MCF 10A (cell line): ENCODE measurements around the gene LVRN. TPM values are rescaled to one million over a fixed set of nuclear protein-coding genes. Genes with fewer than 3 reads are reported as not detected.

ENCODE experiments used
- BruUV-seq: library from RNA; stranded (reverse); fragments of 400-500 nt; replicated peaks from 2 replicates; lab custom pipeline; 2021; lab: Mats Ljungman, UMichigan
- CTCF ChIA-PET: fragments of 300-600 bp; sonication (Branson Sonifier 250); formaldehyde crosslinking; extraction: SDS; loops from one replicate; lab custom pipeline; 2021; ENCODE audit warnings: antibody characterized with exemption, inconsistent platforms; lab: Yijun Ruan, JAX
- POLR2A ChIA-PET: fragments of 300-600, 350-650 bp; sonication (Branson Sonifier 250); formaldehyde crosslinking; extraction: SDS; loops from one replicate; lab custom pipeline; 2020; ENCODE audit warnings: antibody characterized with exemption, inconsistent platforms; lab: Yijun Ruan, JAX
- DNase-seq: peaks from one replicate; pipeline ENCODE4 v3.0.0-alpha.2; 2018; ENCODE audit not compliant: unreplicated experiment
- H3K27ac Mint-ChIP-seq: one replicate; pipeline ENCODE4 v1.8.0; 2022; ENCODE audit warnings: mild to moderate bottlenecking, low read depth, mixed read lengths; ENCODE audit not compliant: unreplicated experiment
- H3K27me3 Mint-ChIP-seq: one replicate; pipeline ENCODE4 v1.8.0; 2022; ENCODE audit warnings: mixed read lengths; ENCODE audit not compliant: insufficient read depth, unreplicated experiment
- H3K36me3 Mint-ChIP-seq: one replicate; pipeline ENCODE4 v1.8.0; 2022; ENCODE audit warnings: mild to moderate bottlenecking, moderate library complexity, mixed read lengths; ENCODE audit not compliant: insufficient read depth, unreplicated experiment
- H3K4me1 Mint-ChIP-seq: one replicate; pipeline ENCODE4 v1.8.0; 2022; ENCODE audit warnings: mixed read lengths; ENCODE audit not compliant: insufficient read depth, unreplicated experiment
- H3K4me3 Mint-ChIP-seq: one replicate; pipeline ENCODE4 v1.8.0; 2022; ENCODE audit warnings: mild to moderate bottlenecking, moderate library complexity, mixed read lengths; ENCODE audit not compliant: unreplicated experiment
- H3K9me3 Mint-ChIP-seq: one replicate; pipeline ENCODE4 v1.8.0; 2022; ENCODE audit warnings: mixed read lengths; ENCODE audit not compliant: unreplicated experiment
- CTCF ChIP-seq: fragments of 200-600 bp; IDR thresholded peaks from one replicate; pipeline ENCODE4 v1.8.0; 2022; ENCODE audit warnings: antibody characterized with exemption, mild to moderate bottlenecking; ENCODE audit not compliant: unreplicated experiment
- intact Hi-C: fragments of 100-400 bp; cut with micrococcal nuclease; formaldehyde crosslinking; loops from 2 replicates; pipeline ENCODE4 v1.14.1; 2022
- total RNA-seq: library from RNA; stranded (reverse); gene quantifications from 2 replicates; pipeline ENCODE4 v1.2.3, GENCODE V29; 2022

Gene LVRN
- total RNA-seq, 1 experiment from 2014 or later: 0.77 TPM

GRCh38 chr5:115962565-115963402 is 509 bp downstream of the LVRN start:
- DNase-seq: no peak
- H3K36me3 Mint-ChIP-seq: no peaks in the 10 kb centered on the region
- ChIA-PET CTCF (no interaction called here), POLR2A (no interaction called here)
- intact Hi-C loops: no loop called here
- no peak overlapping the region for H3K4me3 Mint-ChIP-seq
- no peaks in the 10 kb centered on the region for H3K9me3 Mint-ChIP-seq
- H3K4me1 Mint-ChIP-seq: no peaks in the 10 kb centered on the region
- no peaks in the 10 kb centered on the region for H3K27me3 Mint-ChIP-seq
- H3K27ac Mint-ChIP-seq: no peak overlapping the region
- BruUV-seq: no TSS peak
- no peak for TF ChIP-seq CTCF

- Mint-ChIP-seq H3K4me3 (no peak overlapping the region), H3K4me1 (no peaks in the 10 kb centered on the region), H3K27me3 (no peaks in the 10 kb centered on the region), H3K36me3 (no peaks in the 10 kb centered on the region), H3K9me3 (no peaks in the 10 kb centered on the region), H3K27ac (no peak overlapping the region)
- ChIA-PET POLR2A (no interaction called here), CTCF (no interaction called here)
- TF ChIP-seq CTCF: no peak
- intact Hi-C loops: no loop called here
- no TSS peak for BruUV-seq
- no peak for DNase-seq
Measured at GRCh38 chr5:115963566-115963965, 1.3 kb downstream of the LVRN start.

DNA sequence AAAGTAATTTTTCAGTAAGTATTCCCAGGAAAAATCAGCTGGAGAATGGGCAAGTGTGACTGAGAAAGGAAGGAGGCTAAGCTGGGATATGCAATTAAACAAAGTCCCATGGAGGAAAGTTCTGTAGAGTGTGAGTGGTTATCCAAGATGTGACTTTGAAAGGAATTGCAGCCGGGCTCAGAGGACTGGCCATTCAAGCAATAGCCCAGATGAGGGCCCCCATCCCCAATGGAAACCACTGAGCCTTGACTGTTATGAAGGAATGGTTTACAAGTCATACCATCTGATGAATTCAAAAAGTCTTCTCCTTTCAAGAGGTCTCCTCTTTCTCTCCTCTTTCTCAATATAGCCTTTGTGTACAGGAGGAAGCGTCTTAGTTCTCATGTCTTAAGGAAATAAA is 6.5 kb downstream of the LVRN start:
- Mint-ChIP-seq H3K27me3 (no peaks in the 10 kb centered on the region), H3K36me3 (no peaks in the 10 kb centered on the region), H3K4me3 (no peak overlapping the region), H3K27ac (no peak overlapping the region), H3K4me1 (no peaks in the 10 kb centered on the region), H3K9me3 (no peaks in the 10 kb centered on the region)
- CTCF ChIA-PET: no interaction called here
- POLR2A ChIA-PET: no interaction called here
- BruUV-seq: no TSS peak
- TF ChIP-seq CTCF: no peak
- intact Hi-C loops: no loop called here
- DNase-seq: no peak

GRCh38 chr5:115977096-115977495 is 14.8 kb downstream of the LVRN start:
- no peak for DNase-seq
- ChIA-PET CTCF (interaction anchor here (0.6 kb wide), 1 partner anchor 37 kb away, joined by 4 read pairs; no protein-coding TSS in a partner anchor), POLR2A (no interaction called here)
- BruUV-seq: no TSS peak
- no peak for TF ChIP-seq CTCF
- Mint-ChIP-seq H3K36me3 (no peaks in the 10 kb centered on the region), H3K4me3 (no peak overlapping the region), H3K27ac (no peak overlapping the region), H3K4me1 (peaks cover 16% of the 10 kb centered on the region), H3K9me3 (no peaks in the 10 kb centered on the region), H3K27me3 (no peaks in the 10 kb centered on the region)
- intact Hi-C loops: no loop called here
